Hypothalamus (tissue), 51 donors: ENCODE measurements around the gene LOX.

ENCODE experiments used
- DNase-seq, 51 donors: peaks; one replicate each; lab custom pipeline; 2025; lab: John Stamatoyannopoulos, UW

Gene LOX

DNA sequence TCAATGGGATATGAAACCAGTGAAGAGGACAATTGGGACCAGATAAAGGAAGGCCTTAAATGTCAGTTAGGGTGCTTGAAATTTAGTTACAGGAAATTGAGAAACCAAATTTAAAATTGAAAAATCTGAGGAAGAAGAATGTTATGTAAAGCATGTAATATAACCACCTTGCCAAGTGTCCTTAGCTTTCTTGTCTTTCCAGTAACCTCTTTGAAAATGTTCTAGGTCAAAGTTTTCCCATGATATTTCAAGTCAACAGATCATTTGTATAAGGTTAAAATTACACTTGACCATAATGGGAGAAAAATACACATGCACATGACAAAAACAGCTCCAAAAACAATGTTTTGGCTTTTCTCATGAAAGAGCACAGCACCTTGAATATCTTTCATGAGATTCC is 21.1 kb downstream of the LOX start:
- DNase-seq: no peak

DNA sequence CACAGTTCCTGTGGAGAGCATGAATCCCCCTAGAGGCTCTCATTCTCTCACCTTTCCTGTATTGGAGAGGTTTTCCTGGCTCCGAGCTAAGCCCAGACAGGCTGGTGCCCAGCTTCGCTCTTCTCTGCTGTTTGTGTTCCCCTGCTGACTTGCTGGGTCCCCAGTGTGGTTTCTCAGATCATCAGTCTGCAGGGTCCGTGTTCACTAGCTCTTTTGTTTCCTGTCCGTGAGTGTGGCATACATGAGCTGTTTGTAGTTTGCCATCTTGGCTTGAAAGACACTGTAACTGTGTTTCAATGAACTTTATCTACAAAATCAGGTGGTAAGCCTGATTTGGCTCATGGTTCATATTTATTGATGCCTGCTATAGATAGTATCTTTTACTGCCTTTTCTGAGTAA is 23.8 kb downstream of the LOX start:
- no peak for DNase-seq

DNA sequence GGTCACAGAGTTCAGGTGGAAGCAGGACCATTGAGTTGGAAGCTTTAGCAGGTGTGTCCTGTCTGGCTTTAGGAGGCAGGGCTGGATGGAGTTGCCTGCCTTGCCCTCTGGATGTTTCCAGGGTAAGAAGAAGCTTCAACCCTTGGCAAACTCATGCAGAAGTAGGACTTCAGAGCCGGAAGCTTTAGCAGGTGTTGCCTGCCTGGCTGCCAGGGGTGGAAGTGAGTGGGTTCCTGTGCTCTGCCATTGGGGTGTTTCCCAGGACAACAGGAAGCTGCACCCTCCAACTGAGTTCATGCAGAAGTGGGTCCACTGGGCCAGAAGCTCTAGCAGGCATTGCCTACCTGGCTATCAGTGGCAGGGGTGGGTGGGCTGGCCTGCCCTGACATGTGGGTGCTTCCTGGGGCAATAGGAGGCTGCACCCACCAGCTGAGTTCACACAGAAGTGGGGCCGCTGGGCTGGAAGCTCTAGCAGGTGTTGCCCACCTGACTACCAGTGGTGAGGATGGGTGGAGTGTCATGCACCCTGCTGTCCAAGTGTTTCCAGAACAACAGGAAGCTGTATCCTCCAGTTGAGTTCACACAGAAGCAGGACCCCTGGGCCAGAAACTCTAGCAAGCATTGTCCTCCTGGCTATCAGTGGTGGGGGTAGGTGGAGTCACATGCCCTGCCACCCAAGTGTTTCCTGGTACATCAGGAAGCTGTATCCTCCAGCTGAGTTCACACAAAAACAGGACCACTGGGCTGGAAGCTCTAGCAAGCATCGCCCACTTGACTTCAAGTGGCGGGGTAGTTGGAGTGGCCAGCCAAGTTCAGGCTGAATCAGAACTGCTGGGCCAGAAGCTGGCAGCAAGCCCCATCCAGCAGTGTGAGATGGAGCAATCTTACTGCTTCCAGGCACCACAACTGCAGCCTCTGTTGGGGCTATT is 24.6 kb downstream of the LOX start:
- no peak for DNase-seq

DNA sequence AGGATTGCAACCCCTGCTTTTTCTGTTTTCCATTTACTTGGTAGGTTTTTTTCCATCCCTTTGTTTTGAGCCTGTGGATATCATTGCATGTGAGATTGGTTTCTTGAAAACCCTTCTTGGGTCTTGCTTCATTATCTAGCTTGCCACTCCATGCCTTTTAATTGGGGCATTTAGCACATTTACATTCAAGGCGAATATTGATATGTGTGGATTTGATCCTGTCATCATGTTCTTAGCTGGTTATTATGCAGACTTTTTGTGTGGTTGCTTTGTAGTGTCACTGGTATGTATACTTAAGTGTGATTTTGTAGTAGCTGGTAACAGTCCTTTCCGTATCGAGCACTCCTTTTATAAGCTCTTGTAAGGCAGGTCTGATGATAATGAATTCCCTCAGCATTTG is 26.5 kb downstream of the LOX start:
- DNase-seq: no peak

DNA sequence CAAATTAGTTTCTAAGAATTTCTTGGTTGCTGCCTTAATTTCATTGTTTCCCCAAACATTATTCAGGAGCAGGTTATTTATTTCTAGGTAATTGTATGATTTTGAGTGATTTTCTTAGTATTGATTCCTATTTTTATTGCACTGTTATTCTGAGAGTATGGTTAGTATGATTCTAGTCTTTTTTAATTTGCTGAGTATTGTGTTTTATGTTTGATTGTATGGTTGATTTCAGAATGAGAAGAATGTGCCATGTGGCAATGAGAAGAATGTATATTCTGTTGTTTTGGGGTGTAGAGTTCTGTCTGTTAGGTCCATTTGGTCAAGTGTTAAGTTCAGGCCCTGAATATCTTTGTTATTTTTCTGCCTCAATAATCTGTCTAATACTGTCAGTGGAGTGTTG is 27.1 kb downstream of the LOX start:
- DNase-seq: no peak

DNA sequence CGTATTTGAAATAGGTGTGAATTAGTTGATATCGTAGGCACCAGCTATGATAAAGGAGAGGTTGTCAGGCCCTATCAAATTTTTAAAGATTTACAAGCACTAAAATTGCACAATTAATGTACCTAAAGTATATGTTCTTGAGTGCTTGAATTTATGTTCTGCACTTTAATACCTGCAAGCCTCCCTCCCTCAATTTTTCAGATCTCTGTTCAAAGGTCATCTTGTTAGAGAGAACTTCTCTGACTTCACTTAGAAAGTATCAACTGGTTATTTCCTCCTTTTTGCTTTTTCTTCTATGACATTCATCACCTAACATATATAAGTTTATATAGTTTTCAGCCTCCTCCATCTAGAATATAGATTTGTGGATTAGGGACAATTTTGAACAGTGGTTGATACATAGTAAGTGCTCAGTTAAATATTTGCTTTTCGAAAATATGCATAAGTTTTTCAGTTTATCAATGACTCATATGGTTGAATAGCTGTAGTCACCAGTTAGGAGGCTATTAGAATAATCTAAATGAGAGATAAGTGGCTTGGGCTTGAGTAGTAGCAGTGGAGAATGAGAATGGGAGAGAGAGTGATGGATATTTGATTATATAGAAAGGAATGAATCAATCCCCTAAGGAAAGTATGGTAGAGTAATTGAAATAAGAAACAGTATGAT is 37.3 kb downstream of the LOX start:
- DNase-seq: no peak

DNA sequence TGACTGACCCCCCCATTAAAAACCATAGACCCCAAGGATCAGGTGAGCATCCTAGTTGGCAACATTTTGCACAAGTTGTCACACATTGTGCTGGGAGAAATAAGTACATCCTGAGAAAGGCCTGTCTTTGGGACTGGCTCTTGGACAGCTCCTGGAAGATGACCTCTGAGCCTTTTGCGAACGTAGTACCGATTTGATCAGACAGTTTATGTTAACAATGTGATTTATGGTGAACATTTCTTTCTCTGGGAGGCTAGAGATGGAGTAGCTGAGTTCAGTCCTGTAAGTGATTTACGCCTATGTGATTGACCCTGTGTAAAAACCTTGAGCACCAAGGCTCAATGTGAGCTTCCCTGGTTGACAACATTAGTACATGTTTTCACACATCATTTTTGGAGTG is 41.7 kb downstream of the LOX start:
- DNase-seq: no peak

DNA sequence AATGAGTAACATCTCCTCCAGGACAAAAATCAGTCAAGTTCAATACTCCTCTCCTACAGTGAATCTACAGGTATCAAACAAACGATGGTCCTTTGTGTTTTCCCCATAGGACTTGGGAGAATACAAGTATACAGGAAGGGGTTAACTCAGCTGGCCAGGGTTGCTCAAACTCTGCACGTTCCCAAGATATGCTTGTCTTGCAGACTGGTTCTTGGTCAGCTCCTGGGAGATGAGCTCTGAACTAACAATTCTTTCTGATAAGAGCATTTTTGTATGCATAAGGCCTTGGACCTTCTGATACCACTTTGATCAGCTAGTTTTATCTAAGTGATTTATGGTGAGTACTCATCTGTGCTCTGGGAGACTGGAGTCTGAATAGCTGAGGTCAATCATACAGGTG is 42.1 kb downstream of the LOX start:
- DNase-seq: no peak

DNA sequence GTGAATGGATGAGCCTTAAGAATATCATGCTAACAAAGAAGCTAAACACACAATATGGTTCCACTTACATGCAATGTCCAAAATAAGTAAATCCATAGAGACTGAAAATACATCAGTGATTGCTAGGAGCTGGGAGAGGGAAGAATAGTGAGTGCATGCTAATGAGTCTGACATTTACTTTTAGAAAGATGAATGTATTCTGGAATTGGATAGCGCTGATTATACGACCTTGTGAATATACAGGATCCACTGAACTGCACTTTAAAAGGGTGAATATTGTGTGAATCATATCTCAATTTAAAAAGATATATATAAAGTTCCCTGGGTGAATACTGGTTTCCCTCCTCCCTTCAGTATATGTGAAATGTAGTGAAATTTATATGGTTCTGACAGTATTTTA is 46.2 kb downstream of the LOX start:
- DNase-seq: no peak

DNA sequence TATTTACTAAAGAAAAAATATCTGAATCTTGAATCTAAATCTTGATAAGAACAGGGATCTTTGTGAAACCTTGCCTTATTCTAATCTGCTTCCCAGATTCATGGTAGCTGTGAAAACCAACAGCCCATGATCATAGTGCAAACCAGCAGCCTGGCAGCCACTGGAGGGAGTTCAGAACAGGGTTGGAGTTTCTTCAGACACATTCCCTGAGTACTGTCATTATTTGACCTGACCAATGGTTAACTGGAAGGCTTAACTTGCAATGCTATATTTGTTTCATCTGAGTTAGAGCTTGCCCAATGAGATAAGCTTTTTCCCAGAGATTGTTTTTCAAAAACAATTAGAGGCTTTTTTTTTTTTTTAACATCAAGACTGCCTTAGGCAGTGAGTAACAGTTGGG is 47.8 kb downstream of the LOX start:
- no peak for DNase-seq

DNA sequence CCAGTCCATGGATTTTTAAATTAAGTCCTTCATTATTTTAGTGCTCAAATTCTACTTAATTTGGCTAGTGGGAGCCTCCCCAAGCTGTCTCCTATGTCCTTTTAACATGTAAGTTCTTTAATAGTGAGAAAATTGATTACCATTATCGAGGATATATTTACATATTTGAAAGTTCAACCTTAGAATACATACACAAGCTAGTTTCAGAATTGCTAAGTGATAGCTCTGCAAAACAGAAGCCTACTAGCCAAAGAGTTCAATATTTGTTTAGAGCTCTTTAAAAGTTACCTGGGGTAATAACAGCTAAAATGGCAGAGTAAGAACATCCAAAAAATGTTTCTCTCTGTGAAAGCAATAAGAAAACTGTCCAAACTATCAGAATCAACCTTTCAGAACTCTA is 48.2 kb downstream of the LOX start:
- DNase-seq: no peak

DNA sequence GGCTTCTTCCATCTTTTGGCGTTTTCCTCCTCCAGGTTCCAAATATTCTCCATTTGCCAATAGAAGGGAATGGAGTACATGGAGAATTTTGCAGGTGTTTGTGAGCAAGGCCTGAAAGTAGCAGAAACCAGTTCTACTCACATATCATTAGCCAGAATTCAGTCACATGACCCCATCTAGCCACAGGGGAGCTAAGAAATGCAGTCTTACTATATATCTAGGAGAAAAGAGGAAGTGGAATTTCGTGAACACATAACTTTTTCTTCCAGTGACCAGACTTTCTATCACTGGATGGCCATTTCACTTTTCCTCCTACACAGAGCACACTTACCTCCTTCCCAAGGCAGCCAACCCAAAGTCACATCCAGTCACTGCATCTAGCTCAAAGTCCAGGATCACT is 55.1 kb downstream of the LOX start:
- no peak for DNase-seq

DNA sequence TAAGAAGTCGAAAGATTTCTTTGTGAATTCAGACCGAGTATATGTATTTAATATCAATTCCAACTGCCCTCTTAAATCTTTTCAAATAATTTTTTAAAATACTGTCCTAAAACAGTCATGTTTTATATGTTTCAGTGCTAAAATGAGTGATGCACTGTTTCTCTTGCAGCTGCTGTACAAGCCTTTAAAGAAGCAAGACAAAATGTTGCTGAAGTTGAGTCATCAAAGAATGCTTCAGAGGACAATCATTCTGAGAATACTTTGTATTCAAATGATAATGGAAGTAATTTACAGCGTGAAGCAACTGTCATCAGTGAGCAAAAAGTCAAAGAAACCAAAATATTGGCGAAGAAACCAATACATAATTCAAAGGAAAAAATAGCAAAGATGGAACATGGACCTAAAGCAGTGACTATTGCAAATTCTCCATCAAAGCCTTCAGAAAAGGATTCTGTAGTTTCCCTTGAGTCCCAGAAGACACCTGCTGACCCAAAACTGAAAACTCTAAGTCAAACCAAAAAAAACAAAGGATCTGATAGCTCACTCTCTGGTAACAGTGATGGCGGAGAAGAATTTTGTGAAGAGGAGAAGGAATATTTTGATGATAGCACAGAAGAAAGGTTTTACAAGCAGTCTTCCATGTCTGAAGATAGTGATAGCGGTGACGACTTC is 58.0 kb downstream of the LOX start:
- no peak for DNase-seq

DNA sequence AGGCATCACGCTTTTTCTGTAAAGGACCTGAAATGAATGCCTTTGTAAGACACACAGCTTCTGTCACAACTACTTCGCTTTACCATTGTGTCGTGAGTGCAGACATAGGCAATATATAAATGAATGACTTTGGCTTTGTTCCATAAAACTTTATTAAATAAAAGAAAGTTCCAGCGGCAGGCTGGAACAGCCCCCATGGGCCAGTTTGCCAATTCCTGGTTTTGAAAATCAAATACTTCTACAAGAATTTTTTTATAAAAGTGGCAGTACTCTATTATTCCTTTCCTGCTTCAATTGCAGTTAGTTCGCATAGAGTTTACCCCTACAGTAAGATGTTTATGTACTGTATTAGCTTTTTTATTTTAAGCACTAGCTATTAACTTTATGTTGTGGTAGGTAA is 62.6 kb downstream of the LOX start:
- no peak for DNase-seq

DNA sequence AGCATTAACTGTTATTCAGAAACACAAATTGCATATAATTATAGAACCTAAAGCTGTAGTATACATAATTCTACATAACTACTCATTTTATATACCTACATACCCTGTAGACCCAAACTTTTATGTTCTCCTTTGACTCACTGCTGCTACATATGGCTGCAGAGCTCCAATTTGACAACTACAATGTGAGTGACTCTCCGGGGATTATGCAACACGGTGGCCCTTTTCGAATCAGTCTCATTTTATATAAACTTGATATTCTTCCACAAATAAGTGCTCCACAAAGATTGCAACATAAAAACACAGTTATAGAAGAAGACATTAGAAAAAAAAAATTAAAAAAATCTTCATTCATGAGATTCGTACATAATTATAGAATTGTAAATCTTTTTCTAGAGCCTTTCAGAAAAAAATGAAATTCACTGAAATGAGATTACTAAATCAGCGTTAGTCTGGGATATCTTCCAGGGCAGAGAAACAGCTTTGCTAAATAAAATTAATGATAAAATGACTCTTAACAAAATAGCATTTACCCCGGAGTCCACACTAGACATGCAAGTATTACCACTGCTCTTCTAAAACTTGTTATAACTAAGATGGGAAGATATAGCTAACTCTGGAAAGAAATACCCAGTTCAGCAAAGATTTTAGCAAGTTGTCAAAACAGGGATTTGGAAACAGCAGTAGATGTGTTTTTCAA is 63.7 kb downstream of the LOX start:
- DNase-seq: no peak
